Measurements from ENCODE around the gene APCDD1L. TPM values are rescaled to one million over a fixed set of nuclear protein-coding genes. Genes with fewer than 3 reads are reported as not detected.

The APCDD1L gene
- total RNA-seq, 3 donors from 2014 or later, result not detected

DNA sequence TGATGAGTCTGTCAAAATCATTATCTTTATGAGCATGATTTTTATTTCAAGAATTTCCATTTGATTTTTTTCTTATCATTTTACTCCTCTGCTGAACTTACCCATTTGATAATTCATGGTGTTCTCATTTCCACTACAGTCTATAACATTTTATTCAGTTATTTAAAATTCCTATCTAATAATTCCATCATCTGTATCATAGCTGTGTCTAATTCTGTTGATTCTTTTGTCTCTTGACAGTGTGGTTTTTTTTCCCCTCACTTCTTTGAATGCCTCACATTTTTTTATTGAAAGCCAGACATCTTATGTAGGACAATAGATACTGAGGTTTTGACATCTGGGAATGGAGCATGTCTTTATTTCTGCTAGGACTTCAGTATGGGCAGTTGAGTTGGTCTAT, 16.5 kb upstream of the APCDD1L start:
- Mint-ChIP-seq H3K9me3 (peaks cover 46% of the 10 kb centered on the region), H3K27me3 (ENCODE audit: low read depth) (peaks cover 1% of the 10 kb centered on the region), H3K4me3 (no peak overlapping the region), H3K36me3 (ENCODE audit: insufficient read depth) (no peaks in the 10 kb centered on the region), H3K4me1 (ENCODE audit: low read depth) (no peaks in the 10 kb centered on the region)
- DNase-seq, result no peak
- ATAC-seq, result no peak

DNA sequence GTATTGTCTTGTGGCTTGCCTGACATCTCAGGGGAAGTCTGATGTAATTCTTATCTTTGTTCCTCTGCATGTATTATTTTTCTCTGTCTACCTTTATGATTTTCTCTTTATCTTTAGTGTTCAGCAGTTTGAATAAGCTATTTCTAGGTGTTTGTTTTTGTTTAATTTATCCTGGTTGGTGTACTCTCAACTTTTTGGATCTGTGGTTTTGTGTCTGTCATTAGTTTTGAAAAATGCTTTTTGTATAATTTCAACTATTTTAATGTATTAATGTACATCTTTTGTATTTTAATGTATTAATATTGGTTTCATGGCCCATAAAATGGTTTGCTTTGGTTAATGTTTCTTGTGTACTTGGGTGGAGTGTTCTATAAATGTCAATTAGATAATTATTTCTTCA, 15.9 kb upstream of the APCDD1L start:
- no peak for ATAC-seq
- peaks cover 49% of the 10 kb centered on the region for H3K9me3 Mint-ChIP-seq
- no peak for DNase-seq
- no peaks in the 10 kb centered on the region for H3K4me1 Mint-ChIP-seq (ENCODE audit: low read depth)
- no peak overlapping the region for H3K4me3 Mint-ChIP-seq
- H3K27me3 Mint-ChIP-seq (ENCODE audit: low read depth), result peaks cover 1% of the 10 kb centered on the region
- no peaks in the 10 kb centered on the region for H3K36me3 Mint-ChIP-seq (ENCODE audit: insufficient read depth)

DNA sequence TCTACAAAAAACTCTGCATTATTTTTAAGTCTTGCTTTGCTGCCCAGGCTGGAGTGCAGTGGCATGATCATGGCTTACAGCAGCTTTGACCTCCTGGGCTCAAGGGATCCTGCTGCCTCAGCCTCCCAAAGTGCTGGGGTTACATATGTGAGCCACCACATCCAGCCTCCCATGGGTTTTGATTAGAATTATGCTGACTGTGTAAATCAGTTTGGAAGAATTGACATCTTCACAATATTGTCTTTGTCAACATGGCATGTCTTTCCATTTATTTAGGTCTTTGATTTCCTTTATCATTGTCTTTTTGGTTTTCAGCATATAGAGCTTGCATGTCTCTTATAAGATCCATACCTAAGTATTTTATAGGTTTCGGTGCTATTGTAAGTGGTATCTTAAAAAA, 13.2 kb upstream of the APCDD1L start:
- H3K27me3 Mint-ChIP-seq (ENCODE audit: low read depth), result no peaks in the 10 kb centered on the region
- DNase-seq (no peak), ATAC-seq (no peak)
- H3K4me1 Mint-ChIP-seq (ENCODE audit: low read depth), result no peaks in the 10 kb centered on the region
- H3K4me3 Mint-ChIP-seq, result no peak overlapping the region
- peaks cover 57% of the 10 kb centered on the region for H3K9me3 Mint-ChIP-seq
- H3K36me3 Mint-ChIP-seq (ENCODE audit: insufficient read depth), result no peaks in the 10 kb centered on the region

DNA sequence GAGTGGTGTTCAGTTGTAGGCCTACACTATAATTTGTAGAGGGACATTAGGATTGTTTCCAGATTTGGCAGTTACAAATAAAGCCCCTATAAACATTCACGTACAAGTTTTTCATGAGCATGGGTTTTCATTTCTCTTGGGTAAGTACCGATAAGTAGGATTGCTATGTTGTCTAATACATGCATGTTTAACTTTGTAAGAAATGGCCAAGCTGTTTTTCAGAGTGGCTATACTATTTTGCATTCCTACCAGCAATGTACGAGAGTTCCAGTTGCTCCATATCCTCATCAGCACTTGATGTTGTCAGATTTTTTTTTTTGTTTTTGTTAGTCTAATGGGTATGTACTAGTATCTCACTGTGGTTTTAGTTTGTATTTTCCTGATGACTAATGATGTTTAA, 11.2 kb upstream of the APCDD1L start:
- H3K9me3 Mint-ChIP-seq, result peaks cover 39% of the 10 kb centered on the region
- no peak overlapping the region for H3K4me3 Mint-ChIP-seq
- ATAC-seq (no peak), DNase-seq (no peak)
- H3K4me1 Mint-ChIP-seq (ENCODE audit: low read depth), result no peaks in the 10 kb centered on the region
- no peaks in the 10 kb centered on the region for H3K36me3 Mint-ChIP-seq (ENCODE audit: insufficient read depth)
- H3K27me3 Mint-ChIP-seq (ENCODE audit: low read depth), result no peaks in the 10 kb centered on the region

DNA sequence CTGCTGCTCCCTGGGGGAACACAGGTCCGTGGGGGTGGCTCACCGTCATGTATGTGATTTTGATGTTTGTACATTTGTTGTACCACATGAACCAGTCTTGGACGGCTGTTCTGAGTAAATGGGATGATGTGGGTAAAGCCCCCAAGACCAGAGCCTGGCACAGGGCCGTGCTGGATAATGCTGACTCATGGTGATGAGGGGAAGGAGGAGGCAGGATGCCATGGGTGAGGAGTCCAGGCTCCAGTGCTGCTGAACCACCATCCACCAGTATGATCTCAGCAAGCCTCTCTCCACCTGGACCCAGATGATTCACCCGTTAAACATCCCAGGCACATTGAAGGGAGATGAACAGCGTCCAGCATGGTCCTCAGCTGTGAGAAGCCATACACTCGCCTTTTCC, 9.6 kb upstream of the APCDD1L start:
- Mint-ChIP-seq H3K9me3 (peaks cover 30% of the 10 kb centered on the region), H3K4me1 (ENCODE audit: low read depth) (no peaks in the 10 kb centered on the region), H3K4me3 (no peak overlapping the region), H3K36me3 (ENCODE audit: insufficient read depth) (no peaks in the 10 kb centered on the region), H3K27me3 (ENCODE audit: low read depth) (no peaks in the 10 kb centered on the region)
- no peak for ATAC-seq
- DNase-seq, result no peak

- Mint-ChIP-seq H3K9me3 (peaks cover 27% of the 10 kb centered on the region), H3K4me3 (no peak overlapping the region), H3K36me3 (ENCODE audit: insufficient read depth) (no peaks in the 10 kb centered on the region), H3K4me1 (ENCODE audit: low read depth) (no peaks in the 10 kb centered on the region), H3K27me3 (ENCODE audit: low read depth) (no peaks in the 10 kb centered on the region)
- DNase-seq (no peak), ATAC-seq (no peak)
Measured at GRCh38 chr20:58523971-58524315, 8.7 kb upstream of the APCDD1L start.

DNA sequence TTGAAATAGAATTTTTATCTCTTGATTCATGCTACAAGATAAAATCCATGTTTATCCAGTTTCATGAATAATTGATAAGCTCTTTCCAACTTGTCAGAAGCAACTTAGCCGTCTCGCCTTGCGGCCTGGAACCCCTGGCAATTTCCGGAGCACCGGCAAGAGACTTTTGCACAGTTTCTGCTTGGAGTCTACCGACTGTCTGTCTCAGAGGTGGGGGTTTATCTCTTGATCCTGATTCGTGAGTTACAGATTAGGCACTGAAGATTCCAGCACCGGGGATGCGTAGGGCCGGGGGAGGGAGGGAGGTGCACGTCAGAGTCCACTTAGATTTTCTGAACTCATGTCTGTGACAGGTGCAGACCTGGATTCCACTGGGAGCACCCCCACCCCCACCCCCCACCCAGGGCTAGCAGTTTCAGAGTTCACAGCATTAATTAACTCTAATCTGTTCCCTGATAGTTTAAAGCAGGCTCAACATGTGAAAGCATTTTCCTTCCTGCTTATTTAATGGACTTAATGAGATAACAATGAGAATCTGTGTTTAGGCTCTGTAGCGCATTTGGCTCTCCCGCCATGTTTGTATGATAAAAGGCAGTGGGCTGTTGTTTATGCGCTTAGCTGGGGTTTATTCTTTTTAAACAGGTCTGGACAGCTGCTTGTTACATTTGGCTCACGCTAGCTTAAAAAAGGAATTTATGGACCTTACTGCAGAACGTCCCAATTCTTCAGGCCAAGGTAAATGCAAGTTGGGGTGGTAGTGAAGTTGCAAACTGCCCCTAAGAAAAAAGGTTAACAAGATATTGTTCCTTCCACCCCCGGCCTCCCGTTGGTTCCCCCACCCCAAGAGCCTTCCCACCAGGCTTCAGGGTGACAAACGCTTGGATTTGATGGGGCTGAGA, 8.1 kb upstream of the APCDD1L start:
- DNase-seq (no peak), ATAC-seq (no peak)
- H3K4me1 Mint-ChIP-seq (ENCODE audit: low read depth), result no peaks in the 10 kb centered on the region
- peaks cover 4% of the 10 kb centered on the region for H3K27me3 Mint-ChIP-seq (ENCODE audit: low read depth)
- H3K4me3 Mint-ChIP-seq, result no peak overlapping the region
- peaks cover 21% of the 10 kb centered on the region for H3K9me3 Mint-ChIP-seq
- no peaks in the 10 kb centered on the region for H3K36me3 Mint-ChIP-seq (ENCODE audit: insufficient read depth)

- Mint-ChIP-seq H3K9me3 (peaks cover 20% of the 10 kb centered on the region), H3K36me3 (ENCODE audit: insufficient read depth) (no peaks in the 10 kb centered on the region), H3K4me1 (ENCODE audit: low read depth) (no peaks in the 10 kb centered on the region), H3K4me3 (no peak overlapping the region), H3K27me3 (ENCODE audit: low read depth) (peaks cover 7% of the 10 kb centered on the region)
- ATAC-seq (no peak), DNase-seq (no peak)
Measured at GRCh38 chr20:58522666-58523065, 7.5 kb upstream of the APCDD1L start.

GRCh38 chr20:58521763-58522162, 6.6 kb upstream of the APCDD1L start:
- no peaks in the 10 kb centered on the region for H3K4me1 Mint-ChIP-seq (ENCODE audit: low read depth)
- ATAC-seq (no peak), DNase-seq (no peak)

GRCh38 chr20:58519940-58520712, 4.9 kb upstream of the APCDD1L start:
- no peaks in the 10 kb centered on the region for H3K4me1 Mint-ChIP-seq (ENCODE audit: low read depth)
- ATAC-seq (no peak), DNase-seq (no peak)
- H3K36me3 Mint-ChIP-seq (ENCODE audit: insufficient read depth), result no peaks in the 10 kb centered on the region
- no peak overlapping the region for H3K4me3 Mint-ChIP-seq
- H3K9me3 Mint-ChIP-seq, result peaks cover under 1% of the 10 kb centered on the region
- peaks cover 25% of the 10 kb centered on the region for H3K27me3 Mint-ChIP-seq (ENCODE audit: low read depth)

More at GRCh38 chr20:58521763-58522162, 6.6 kb upstream of the APCDD1L start:
- H3K9me3 Mint-ChIP-seq, result peaks cover 16% of the 10 kb centered on the region
- H3K36me3 Mint-ChIP-seq (ENCODE audit: insufficient read depth), result no peaks in the 10 kb centered on the region
- H3K4me3 Mint-ChIP-seq, result no peak overlapping the region
- H3K27me3 Mint-ChIP-seq (ENCODE audit: low read depth), result peaks cover 11% of the 10 kb centered on the region

- no peak overlapping the region for H3K4me3 Mint-ChIP-seq
- ATAC-seq (no peak), DNase-seq (no peak)
- H3K4me1 Mint-ChIP-seq (ENCODE audit: low read depth), result no peaks in the 10 kb centered on the region
- H3K27me3 Mint-ChIP-seq (ENCODE audit: low read depth), result peaks cover 28% of the 10 kb centered on the region
- H3K36me3 Mint-ChIP-seq (ENCODE audit: insufficient read depth), result no peaks in the 10 kb centered on the region
- no peaks in the 10 kb centered on the region for H3K9me3 Mint-ChIP-seq
Measured at GRCh38 chr20:58518896-58519593, 3.8 kb upstream of the APCDD1L start.

GRCh38 chr20:58518387-58518786, 3.2 kb upstream of the APCDD1L start:
- Mint-ChIP-seq H3K9me3 (no peaks in the 10 kb centered on the region), H3K27me3 (ENCODE audit: low read depth) (peaks cover 33% of the 10 kb centered on the region), H3K36me3 (ENCODE audit: insufficient read depth) (no peaks in the 10 kb centered on the region), H3K4me3 (no peak overlapping the region), H3K4me1 (ENCODE audit: low read depth) (no peaks in the 10 kb centered on the region)
- ATAC-seq, result no peak
- DNase-seq, result no peak

DNA sequence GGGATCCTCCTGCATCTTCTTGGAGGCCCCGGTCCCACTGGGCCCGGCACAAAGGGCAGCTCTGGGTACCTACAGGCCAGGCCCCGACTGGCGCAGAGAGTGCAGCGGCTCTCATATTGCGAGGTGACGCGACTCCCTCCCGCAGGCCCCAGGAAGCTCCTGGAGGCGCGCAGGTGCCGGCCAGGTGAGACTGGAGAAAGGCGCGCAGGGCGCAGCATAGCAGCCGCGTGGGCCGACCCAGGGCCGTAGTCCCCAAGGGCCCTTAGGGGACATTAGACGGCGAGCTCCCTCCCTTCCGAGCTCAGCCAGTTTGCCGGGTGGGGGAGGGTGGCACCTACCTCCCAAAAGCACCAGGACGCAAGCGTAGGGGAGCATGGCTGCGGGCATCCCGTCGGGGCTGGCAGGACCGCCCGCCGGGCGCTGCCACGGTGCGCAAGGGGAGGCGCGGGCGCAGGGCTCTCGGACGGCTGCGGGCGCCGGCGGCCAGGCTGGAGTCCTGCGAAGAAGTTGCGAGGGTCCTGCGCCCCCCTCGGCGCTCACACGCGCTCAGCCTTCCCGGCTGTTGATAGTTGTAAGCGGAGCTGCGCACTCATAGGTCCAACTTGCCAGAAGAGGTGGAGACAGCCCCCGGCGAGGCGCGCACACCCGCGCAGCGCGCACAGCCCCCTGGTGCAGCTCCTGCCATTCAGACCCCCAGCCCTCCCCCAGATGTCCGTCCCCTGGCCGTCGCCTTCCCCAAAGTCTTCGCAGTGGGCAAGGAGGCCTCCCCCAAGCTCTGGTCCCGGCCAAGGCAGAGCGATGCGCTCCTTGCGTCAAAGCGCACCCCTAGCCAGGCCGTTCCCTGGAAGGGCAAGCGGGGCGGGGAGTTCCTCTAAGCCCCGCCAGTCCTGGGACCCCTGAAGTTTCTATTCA, 622 bp downstream of the APCDD1L start:
- Mint-ChIP-seq H3K27me3 (ENCODE audit: low read depth) (peaks cover 49% of the 10 kb centered on the region), H3K9me3 (no peaks in the 10 kb centered on the region), H3K36me3 (ENCODE audit: insufficient read depth) (no peaks in the 10 kb centered on the region), H3K4me3 (no peak overlapping the region), H3K4me1 (ENCODE audit: low read depth) (no peaks in the 10 kb centered on the region)
- ATAC-seq (no peak), DNase-seq (no peak)
